MCF 10A (cell line): Measurements from ENCODE around the gene AUH. TPM values are rescaled to one million over a fixed set of nuclear protein-coding genes. Genes with fewer than 3 reads are reported as not detected.

Experiments
- BruUV-seq: library from RNA; stranded (reverse); fragments of 400-500 nt; replicated peaks from 2 replicates; lab custom pipeline; 2021; lab: Mats Ljungman, UMichigan
- CTCF ChIA-PET: fragments of 300-600 bp; sonication (Branson Sonifier 250); formaldehyde crosslinking; extraction: SDS; loops from one replicate; lab custom pipeline; 2021; ENCODE audit warnings: antibody characterized with exemption, inconsistent platforms; lab: Yijun Ruan, JAX
- POLR2A ChIA-PET: fragments of 300-600, 350-650 bp; sonication (Branson Sonifier 250); formaldehyde crosslinking; extraction: SDS; loops from one replicate; lab custom pipeline; 2020; ENCODE audit warnings: antibody characterized with exemption, inconsistent platforms; lab: Yijun Ruan, JAX
- DNase-seq: peaks from one replicate; pipeline ENCODE4 v3.0.0-alpha.2; 2018; ENCODE audit not compliant: unreplicated experiment
- H3K27ac Mint-ChIP-seq: one replicate; pipeline ENCODE4 v1.8.0; 2022; ENCODE audit warnings: mild to moderate bottlenecking, low read depth, mixed read lengths; ENCODE audit not compliant: unreplicated experiment
- H3K27me3 Mint-ChIP-seq: one replicate; pipeline ENCODE4 v1.8.0; 2022; ENCODE audit warnings: mixed read lengths; ENCODE audit not compliant: insufficient read depth, unreplicated experiment
- H3K36me3 Mint-ChIP-seq: one replicate; pipeline ENCODE4 v1.8.0; 2022; ENCODE audit warnings: mild to moderate bottlenecking, moderate library complexity, mixed read lengths; ENCODE audit not compliant: insufficient read depth, unreplicated experiment
- H3K4me1 Mint-ChIP-seq: one replicate; pipeline ENCODE4 v1.8.0; 2022; ENCODE audit warnings: mixed read lengths; ENCODE audit not compliant: insufficient read depth, unreplicated experiment
- H3K4me3 Mint-ChIP-seq: one replicate; pipeline ENCODE4 v1.8.0; 2022; ENCODE audit warnings: mild to moderate bottlenecking, moderate library complexity, mixed read lengths; ENCODE audit not compliant: unreplicated experiment
- H3K9me3 Mint-ChIP-seq: one replicate; pipeline ENCODE4 v1.8.0; 2022; ENCODE audit warnings: mixed read lengths; ENCODE audit not compliant: unreplicated experiment
- CTCF ChIP-seq: fragments of 200-600 bp; IDR thresholded peaks from one replicate; pipeline ENCODE4 v1.8.0; 2022; ENCODE audit warnings: antibody characterized with exemption, mild to moderate bottlenecking; ENCODE audit not compliant: unreplicated experiment
- intact Hi-C: fragments of 100-400 bp; cut with micrococcal nuclease; formaldehyde crosslinking; loops from 2 replicates; pipeline ENCODE4 v1.14.1; 2022
- total RNA-seq: library from RNA; stranded (reverse); gene quantifications from 2 replicates; pipeline ENCODE4 v1.2.3, GENCODE V29; 2022

AUH gene
- total RNA-seq, 1 experiment from 2014 or later, result 20.9 TPM

- intact Hi-C loops, result no loop called here
- no peaks in the 10 kb centered on the region for H3K27me3 Mint-ChIP-seq
- no peaks in the 10 kb centered on the region for H3K36me3 Mint-ChIP-seq
- no peaks in the 10 kb centered on the region for H3K9me3 Mint-ChIP-seq
- ChIA-PET CTCF (interaction anchor here (0.6 kb wide), 1 partner anchor 155 kb away, joined by 3 read pairs; no protein-coding TSS in a partner anchor), POLR2A (interaction anchor here (0.9 kb wide), 1 partner anchor 12 kb away, joined by 4 read pairs; no protein-coding TSS in a partner anchor)
- no peak for DNase-seq
- no peak overlapping the region for H3K27ac Mint-ChIP-seq
- no TSS peak for BruUV-seq
- no peak for TF ChIP-seq CTCF
- no peak overlapping the region for H3K4me3 Mint-ChIP-seq
- peaks cover 24% of the 10 kb centered on the region for H3K4me1 Mint-ChIP-seq
Observed at GRCh38 chr9:91210318-91210717, 151.4 kb downstream of the AUH start.

GRCh38 chr9:91208837-91209236 is 152.9 kb downstream of the AUH start:
- no peak for DNase-seq
- no peak for TF ChIP-seq CTCF
- Mint-ChIP-seq H3K27me3 (no peaks in the 10 kb centered on the region), H3K36me3 (no peaks in the 10 kb centered on the region), H3K27ac (no peak overlapping the region), H3K4me1 (peaks cover 19% of the 10 kb centered on the region), H3K9me3 (no peaks in the 10 kb centered on the region), H3K4me3 (no peak overlapping the region)
- intact Hi-C loops, result no loop called here
- ChIA-PET CTCF (interaction anchor here (0.7 to 1.9 kb wide), 2 partner anchors 293 to 1066 kb away, joined by 3 to 4 read pairs; no protein-coding TSS in a partner anchor), POLR2A (interaction anchor here (0.6 to 3.3 kb wide), 8 partner anchors 8 to 218 kb away, joined by 3 to 62 read pairs (median 5); no protein-coding TSS in a partner anchor)
- no TSS peak for BruUV-seq

- CTCF ChIA-PET, result interaction anchor here (0.6 to 1.9 kb wide), 4 partner anchors 31 to 293 kb away, joined by 3 to 4 read pairs (median 4); no protein-coding TSS in a partner anchor
Observed at GRCh38 chr9:91208419-91208745, 153.3 kb downstream of the AUH start.

More at GRCh38 chr9:91208419-91208745, 153.3 kb downstream of the AUH start:
- intact Hi-C loops, result no loop called here
- H3K27ac Mint-ChIP-seq, result peak overlapping the region; percentile 65
- DNase-seq, result no peak
- POLR2A ChIA-PET, result interaction anchor here (0.6 to 3.3 kb wide), 22 partner anchors 8 to 513 kb away, joined by 3 to 62 read pairs (median 4); no protein-coding TSS in a partner anchor
- H3K4me1 Mint-ChIP-seq, result peaks cover 19% of the 10 kb centered on the region
- H3K27me3 Mint-ChIP-seq, result no peaks in the 10 kb centered on the region
- TF ChIP-seq CTCF, result no peak
- H3K9me3 Mint-ChIP-seq, result no peaks in the 10 kb centered on the region
- no peaks in the 10 kb centered on the region for H3K36me3 Mint-ChIP-seq
- no TSS peak for BruUV-seq
- peak overlapping the region; percentile 40 for H3K4me3 Mint-ChIP-seq
